Ecto neural progenitor cell (in vitro differentiated cells): ENCODE results near the gene STXBP1.

Experiments
- DNase-seq: peaks from one replicate; pipeline ENCODE4 v3.0.0-alpha.2; 2018; ENCODE audit warnings: low spot score

Gene STXBP1

DNA sequence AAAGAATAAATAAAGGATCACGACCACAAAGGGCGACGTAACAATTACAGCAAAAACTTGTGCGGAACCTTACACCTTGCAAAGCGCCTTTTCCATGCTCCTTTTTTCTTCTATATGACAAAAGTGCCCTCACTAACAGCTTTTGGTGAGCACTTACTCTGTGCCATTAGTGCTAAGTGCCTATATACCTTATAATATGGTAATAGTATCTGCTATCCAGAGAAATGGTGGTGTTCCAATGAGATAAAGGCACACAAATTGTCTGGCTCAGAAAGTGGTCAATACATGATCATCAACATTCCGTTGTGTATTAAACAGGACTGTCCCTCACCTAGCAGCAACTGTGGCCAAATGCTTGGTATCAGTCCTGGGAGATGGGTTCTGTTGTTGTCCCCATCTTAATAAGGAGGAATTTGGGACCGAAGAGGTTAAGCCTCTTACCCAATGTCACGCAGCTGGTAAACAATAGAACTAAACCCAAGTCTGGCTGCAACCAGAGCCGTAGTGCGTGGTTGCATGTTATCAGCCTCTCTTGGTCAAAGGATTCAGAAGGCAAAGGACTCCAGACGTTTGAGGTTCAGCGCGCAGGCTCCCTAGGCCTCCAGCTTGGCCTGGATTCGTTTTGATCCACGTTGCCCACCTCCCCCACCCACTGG lies 123.6 kb downstream of the STXBP1 start:
- DNase-seq = no peak

DNA sequence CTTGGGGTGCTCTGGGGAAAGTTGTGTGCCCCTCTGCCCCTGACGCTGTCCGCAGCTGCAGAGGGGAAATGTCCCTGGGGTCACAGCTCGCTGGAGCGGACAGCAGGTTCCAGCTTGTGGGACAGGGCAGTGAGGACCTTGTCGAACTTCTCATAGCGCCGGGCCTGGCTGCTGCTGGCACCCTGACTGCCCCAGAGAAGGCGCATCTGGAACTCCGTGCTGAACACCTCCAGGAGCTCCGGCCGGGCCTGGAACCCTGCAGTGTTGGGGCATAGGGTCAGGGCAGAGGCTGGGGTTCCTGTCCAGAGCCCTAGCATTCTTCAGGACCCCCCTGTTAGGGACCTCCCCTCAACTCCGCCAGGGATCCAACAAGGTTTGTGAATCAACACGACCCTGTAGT lies 126.6 kb downstream of the STXBP1 start:
- no peak for DNase-seq

DNA sequence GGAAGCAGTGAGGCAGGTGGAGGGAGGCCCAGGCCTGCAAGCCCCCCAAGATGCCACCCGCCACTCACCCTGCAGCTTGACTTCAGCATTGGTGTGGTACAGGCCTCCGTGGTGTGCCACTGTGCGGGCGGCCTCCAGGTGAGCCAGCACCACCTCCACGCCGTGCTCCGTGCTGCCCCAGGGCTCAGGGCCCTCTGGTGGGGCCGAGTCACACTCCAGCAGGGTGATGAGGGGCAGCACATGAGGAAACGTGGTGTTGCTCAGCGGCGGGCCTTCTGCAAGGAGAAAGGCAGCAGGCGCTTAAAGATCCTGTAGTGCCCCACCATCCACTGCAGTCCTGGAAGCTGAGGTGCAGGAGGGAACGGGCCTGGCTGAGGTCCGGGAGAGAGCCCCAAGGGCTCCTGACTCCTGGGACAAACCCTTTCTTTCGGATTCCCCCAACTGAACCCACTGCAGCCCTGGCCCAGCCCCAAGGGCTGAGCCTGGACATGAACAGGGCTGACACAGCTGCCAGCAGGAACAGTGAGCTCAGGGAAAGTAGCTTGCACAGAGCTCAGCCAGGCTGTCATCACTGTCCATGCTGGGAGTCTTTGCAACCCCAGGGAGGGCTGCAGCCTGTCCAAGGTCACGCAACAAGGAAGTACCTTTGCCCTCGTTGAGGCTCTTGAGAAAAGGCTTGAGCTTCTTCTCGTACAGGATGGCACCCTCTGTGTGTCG lies 127.7 kb downstream of the STXBP1 start:
- DNase-seq = no peak

DNA sequence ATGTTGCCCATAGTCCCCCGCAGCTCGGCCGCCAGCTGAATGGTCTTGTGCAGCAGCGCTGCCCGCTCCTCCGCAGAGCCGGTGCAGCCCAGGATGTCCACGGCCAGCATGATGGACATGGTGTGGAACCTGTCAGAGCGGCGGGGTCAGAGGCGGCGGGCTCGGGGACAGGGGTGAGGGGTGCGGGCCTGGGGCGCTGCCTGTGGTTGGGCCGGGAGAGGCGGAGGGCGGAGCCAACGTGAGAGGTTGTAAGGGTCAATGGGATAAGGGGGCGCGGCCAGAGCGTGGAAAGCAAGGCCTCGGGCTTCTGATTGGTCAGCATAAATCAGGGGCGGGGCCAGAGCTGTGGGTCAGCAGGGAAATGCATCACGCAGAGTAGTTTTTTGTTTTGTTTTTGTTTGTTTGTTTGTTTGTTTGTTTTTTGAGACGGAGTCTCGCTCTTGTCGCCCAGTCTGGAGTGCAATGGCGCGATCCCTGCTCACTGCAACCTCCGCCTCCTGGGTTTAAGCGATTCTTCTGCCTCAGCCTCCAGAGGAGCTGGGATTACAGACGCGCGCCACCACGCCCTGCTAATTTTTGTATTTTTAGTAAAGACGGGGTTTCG lies 129.9 kb downstream of the STXBP1 start:
- peak; percentile 96 for DNase-seq
